Activated CD4-positive, alpha-beta memory T cell treated with anti-CD3 and anti-CD28 coated beads, Interleukin-2, amount 10 ng/mL, durations not matched to agents 7 days and 5 days (primary cell): ENCODE data around the gene PRPS1L1. TPM values are rescaled to one million over a fixed set of nuclear protein-coding genes. Genes with fewer than 3 reads are reported as not detected.

Experiments
- CTCF ChIA-PET: fragments of 350-600 bp; sonication (Branson Sonifier 250); formaldehyde crosslinking; loops from one replicate; lab custom pipeline; 2021; ENCODE audit warnings: antibody characterized with exemption, inconsistent platforms; lab: Charles Lee
- POLR2A ChIA-PET: fragments of 350-600 bp; sonication (Branson Sonifier 250); formaldehyde crosslinking; loops from one replicate; lab custom pipeline; 2021; ENCODE audit warnings: antibody characterized with exemption; lab: Charles Lee
- DNase-seq: peaks from one replicate; pipeline ENCODE4 v3.0.0-alpha.2; 2020
- H3K27ac Mint-ChIP-seq: one replicate; pipeline ENCODE4 v1.8.0; 2021; ENCODE audit warnings: mild to moderate bottlenecking, mixed read lengths
- H3K27me3 Mint-ChIP-seq: one replicate; pipeline ENCODE4 v1.8.0; 2021; ENCODE audit warnings: mixed read lengths
- H3K36me3 Mint-ChIP-seq: one replicate; pipeline ENCODE4 v1.8.0; 2021; ENCODE audit warnings: low read depth, mixed read lengths
- H3K4me1 Mint-ChIP-seq: one replicate; pipeline ENCODE4 v1.8.0; 2021; ENCODE audit warnings: mixed read lengths
- H3K4me3 Mint-ChIP-seq: one replicate; pipeline ENCODE4 v1.8.0; 2021; ENCODE audit warnings: mild to moderate bottlenecking, mixed read lengths
- H3K9me3 Mint-ChIP-seq: one replicate; pipeline ENCODE4 v1.8.0; 2021; ENCODE audit warnings: mixed read lengths
- total RNA-seq, 2 experiments: library from RNA; stranded (reverse); gene quantifications; one replicate each; pipeline ENCODE4 v1.2.3, GENCODE V29; 2021

PRPS1L1 gene
- total RNA-seq, 2 experiments from 2014 or later = not detected

GRCh38 chr7:17996442-17997223 lies 31.0 kb downstream of the PRPS1L1 start:
- peaks cover 2% of the 10 kb centered on the region for H3K27me3 Mint-ChIP-seq
- peaks cover 2% of the 10 kb centered on the region for H3K4me1 Mint-ChIP-seq
- H3K36me3 Mint-ChIP-seq = no peaks in the 10 kb centered on the region
- no peaks in the 10 kb centered on the region for H3K9me3 Mint-ChIP-seq
- H3K4me3 Mint-ChIP-seq = no peak overlapping the region
- CTCF ChIA-PET = no interaction called here
- POLR2A ChIA-PET = no interaction called here
- no peak overlapping the region for H3K27ac Mint-ChIP-seq
- no peak for DNase-seq

- Mint-ChIP-seq H3K4me3 (no peak overlapping the region), H3K27me3 (peaks cover 2% of the 10 kb centered on the region), H3K36me3 (no peaks in the 10 kb centered on the region), H3K4me1 (peaks cover 2% of the 10 kb centered on the region), H3K9me3 (no peaks in the 10 kb centered on the region), H3K27ac (no peak overlapping the region)
- ChIA-PET CTCF (no interaction called here), POLR2A (no interaction called here)
- no peak for DNase-seq
These were observed 31.6 kb downstream of the PRPS1L1 start for GRCh38 chr7:17996040-17996439.

GRCh38 chr7:17994079-17994850 lies 33.4 kb downstream of the PRPS1L1 start:
- Mint-ChIP-seq H3K4me3 (no peak overlapping the region), H3K9me3 (no peaks in the 10 kb centered on the region), H3K27me3 (no peaks in the 10 kb centered on the region), H3K36me3 (no peaks in the 10 kb centered on the region), H3K4me1 (peaks cover 2% of the 10 kb centered on the region), H3K27ac (no peak overlapping the region)
- CTCF ChIA-PET = interaction anchor here (1.2 to 1.3 kb wide), 2 partner anchors 221 to 223 kb away, joined by 3 read pairs; no protein-coding TSS in a partner anchor
- POLR2A ChIA-PET = no interaction called here
- no peak for DNase-seq

GRCh38 chr7:17991866-17992648 lies 35.6 kb downstream of the PRPS1L1 start:
- ChIA-PET CTCF (interaction anchor here (0.7 to 2.5 kb wide), 3 partner anchors 30 to 222 kb away, joined by 3 to 21 read pairs (median 3); no protein-coding TSS in a partner anchor), POLR2A (no interaction called here)
- no peaks in the 10 kb centered on the region for H3K36me3 Mint-ChIP-seq
- H3K4me1 Mint-ChIP-seq = peaks cover 2% of the 10 kb centered on the region
- DNase-seq = no peak
- no peak overlapping the region for H3K27ac Mint-ChIP-seq
- H3K27me3 Mint-ChIP-seq = peaks cover 1% of the 10 kb centered on the region
- no peaks in the 10 kb centered on the region for H3K9me3 Mint-ChIP-seq
- no peak overlapping the region for H3K4me3 Mint-ChIP-seq

GRCh38 chr7:17990761-17991160 lies 36.9 kb downstream of the PRPS1L1 start:
- Mint-ChIP-seq H3K4me3 (no peak overlapping the region), H3K27me3 (peaks cover 6% of the 10 kb centered on the region), H3K4me1 (peaks cover 2% of the 10 kb centered on the region), H3K9me3 (no peaks in the 10 kb centered on the region), H3K36me3 (no peaks in the 10 kb centered on the region), H3K27ac (no peak overlapping the region)
- POLR2A ChIA-PET = no interaction called here
- CTCF ChIA-PET = interaction anchor here (2.5 kb wide), 1 partner anchor 220 kb away, joined by 21 read pairs; no protein-coding TSS in a partner anchor
- no peak for DNase-seq

- CTCF ChIA-PET = no interaction called here
- Mint-ChIP-seq H3K36me3 (no peaks in the 10 kb centered on the region), H3K4me1 (peaks cover 2% of the 10 kb centered on the region), H3K27ac (no peak overlapping the region), H3K9me3 (no peaks in the 10 kb centered on the region), H3K27me3 (peaks cover 6% of the 10 kb centered on the region), H3K4me3 (no peak overlapping the region)
- no peak for DNase-seq
- POLR2A ChIA-PET = no interaction called here
These were observed 38.1 kb downstream of the PRPS1L1 start for GRCh38 chr7:17989546-17989945.

GRCh38 chr7:17988858-17989257 lies 38.8 kb downstream of the PRPS1L1 start:
- no peak for DNase-seq
- no peaks in the 10 kb centered on the region for H3K36me3 Mint-ChIP-seq
- no peak overlapping the region for H3K27ac Mint-ChIP-seq
- ChIA-PET POLR2A (no interaction called here), CTCF (no interaction called here)
- no peak overlapping the region for H3K4me3 Mint-ChIP-seq
- H3K9me3 Mint-ChIP-seq = no peaks in the 10 kb centered on the region
- no peaks in the 10 kb centered on the region for H3K4me1 Mint-ChIP-seq
- H3K27me3 Mint-ChIP-seq = peaks cover 6% of the 10 kb centered on the region

- Mint-ChIP-seq H3K36me3 (no peaks in the 10 kb centered on the region), H3K9me3 (no peaks in the 10 kb centered on the region), H3K27me3 (peaks cover 6% of the 10 kb centered on the region), H3K4me1 (no peaks in the 10 kb centered on the region), H3K4me3 (no peak overlapping the region), H3K27ac (no peak overlapping the region)
- ChIA-PET POLR2A (no interaction called here), CTCF (no interaction called here)
- no peak for DNase-seq
These were observed 39.5 kb downstream of the PRPS1L1 start for GRCh38 chr7:17988141-17988540.

GRCh38 chr7:17986851-17987250 lies 40.8 kb downstream of the PRPS1L1 start:
- ChIA-PET CTCF (no interaction called here), POLR2A (no interaction called here)
- no peaks in the 10 kb centered on the region for H3K36me3 Mint-ChIP-seq
- no peaks in the 10 kb centered on the region for H3K4me1 Mint-ChIP-seq
- H3K9me3 Mint-ChIP-seq = no peaks in the 10 kb centered on the region
- peaks cover 6% of the 10 kb centered on the region for H3K27me3 Mint-ChIP-seq
- H3K4me3 Mint-ChIP-seq = no peak overlapping the region
- DNase-seq = no peak
- H3K27ac Mint-ChIP-seq = no peak overlapping the region

GRCh38 chr7:17985473-17986239 lies 42.0 kb downstream of the PRPS1L1 start:
- CTCF ChIA-PET = no interaction called here

GRCh38 chr7:17984288-17984687 lies 43.4 kb downstream of the PRPS1L1 start:
- no peak for DNase-seq
- H3K4me3 Mint-ChIP-seq = no peak overlapping the region
- ChIA-PET CTCF (no interaction called here), POLR2A (no interaction called here)
- H3K27ac Mint-ChIP-seq = no peak overlapping the region
- no peaks in the 10 kb centered on the region for H3K9me3 Mint-ChIP-seq
- peaks cover 6% of the 10 kb centered on the region for H3K27me3 Mint-ChIP-seq
- no peaks in the 10 kb centered on the region for H3K4me1 Mint-ChIP-seq
- no peaks in the 10 kb centered on the region for H3K36me3 Mint-ChIP-seq

More at GRCh38 chr7:17985473-17986239, 42.0 kb downstream of the PRPS1L1 start:
- Mint-ChIP-seq H3K4me1 (no peaks in the 10 kb centered on the region), H3K27ac (no peak overlapping the region), H3K36me3 (no peaks in the 10 kb centered on the region), H3K4me3 (no peak overlapping the region), H3K27me3 (peaks cover 6% of the 10 kb centered on the region), H3K9me3 (no peaks in the 10 kb centered on the region)
- POLR2A ChIA-PET = no interaction called here
- no peak for DNase-seq

- H3K27ac Mint-ChIP-seq = no peak overlapping the region
- ChIA-PET CTCF (no interaction called here), POLR2A (no interaction called here)
- no peaks in the 10 kb centered on the region for H3K4me1 Mint-ChIP-seq
- no peak for DNase-seq
- peaks cover 6% of the 10 kb centered on the region for H3K27me3 Mint-ChIP-seq
- H3K9me3 Mint-ChIP-seq = no peaks in the 10 kb centered on the region
- H3K36me3 Mint-ChIP-seq = no peaks in the 10 kb centered on the region
- H3K4me3 Mint-ChIP-seq = no peak overlapping the region
These were observed 44.2 kb downstream of the PRPS1L1 start for GRCh38 chr7:17983221-17984062.
